ENCODE data around the gene ZC3H12A.

- TF ChIP-seq CTCF (IDR thresholded peaks at IDR 0.05) (no peak), POLR2AphosphoS5 (IDR thresholded peaks at IDR 0.05; ENCODE audit: insufficient read depth in 1 of 2, low read depth in 1 of 2) (no peak), POLR2A (IDR thresholded peaks at IDR 0.05) (no peak)
Observed at GRCh38 chr1:37449936-37450335, 24.4 kb upstream of the ZC3H12A start.

All from vagina (tissue), 2 donors.